Stimulated activated CD4-positive, alpha-beta T cell treated with anti-CD3 and anti-CD28 coated beads, Interleukin-12 subunit alpha, Interleukin-12 subunit beta, amount 100 ng/mL, for 48 hours (primary cell): Measurements from ENCODE around the gene MAPK6.
"Not testable (repeated sequence)": the region's sequence is repeated elsewhere in the genome, so short reads cannot be mapped to it uniquely, and the experiment has no call there.

Source experiments
- DNase-seq, 3 donors: peaks; one replicate each; pipeline ENCODE4 v3.0.0-alpha.2; 2020; ENCODE audit warnings: low read depth in 2 of 3, low spot score in 1 of 3

Gene MAPK6

GRCh38 chr15:52042051-52042851, 23.2 kb downstream of the MAPK6 start:
- DNase-seq, result no peak

- DNase-seq, result not testable (repeated sequence)
These were observed 26.8 kb downstream of the MAPK6 start for GRCh38 chr15:52045795-52046298.

- not testable (repeated sequence) for DNase-seq
These were observed 27.5 kb downstream of the MAPK6 start for GRCh38 chr15:52046552-52046951.

- no peak for DNase-seq
These were observed 31.4 kb downstream of the MAPK6 start for GRCh38 chr15:52050416-52050815.

GRCh38 chr15:52052066-52052935, 33.3 kb downstream of the MAPK6 start:
- no peak for DNase-seq

GRCh38 chr15:52054381-52054780, 35.4 kb downstream of the MAPK6 start:
- no peak for DNase-seq

- not testable (repeated sequence) for DNase-seq
These were observed 35.8 kb downstream of the MAPK6 start for GRCh38 chr15:52054858-52055257.

- DNase-seq, result no peak
These were observed 37.0 kb downstream of the MAPK6 start for GRCh38 chr15:52056001-52056400.

- DNase-seq, result no peak
These were observed 37.5 kb downstream of the MAPK6 start for GRCh38 chr15:52056496-52056895.

- no peak for DNase-seq
These were observed 39.0 kb downstream of the MAPK6 start for GRCh38 chr15:52057996-52058395.

GRCh38 chr15:52060501-52060900, 41.5 kb downstream of the MAPK6 start:
- DNase-seq, result no peak

- DNase-seq, result no peak
These were observed 48.0 kb downstream of the MAPK6 start for GRCh38 chr15:52066842-52067544.

GRCh38 chr15:52067545-52067926, 48.5 kb downstream of the MAPK6 start:
- no peak for DNase-seq

- DNase-seq, result no peak
These were observed 49.1 kb downstream of the MAPK6 start for GRCh38 chr15:52068004-52068615.

- DNase-seq, result no peak
These were observed 50.5 kb downstream of the MAPK6 start for GRCh38 chr15:52069559-52069958.

GRCh38 chr15:52071570-52071969, 52.6 kb downstream of the MAPK6 start:
- no peak for DNase-seq

- DNase-seq, result peak in 1 of 3 donors; percentile 9
These were observed 58.1 kb downstream of the MAPK6 start for GRCh38 chr15:52076889-52077781.

- DNase-seq, result no peak
These were observed 59.3 kb downstream of the MAPK6 start for GRCh38 chr15:52078197-52078875.
